Measurements from ENCODE around the gene ZBTB7C. TPM values are rescaled to one million over a fixed set of nuclear protein-coding genes. Genes with fewer than 3 reads are reported as not detected.

Gene ZBTB7C
- total and polyA plus RNA-seq, 2 of the 8 experiments (the other 6 are each of a cell fraction or from before 2014, with no cell fraction given): 0.15 to 0.45 TPM

DNA sequence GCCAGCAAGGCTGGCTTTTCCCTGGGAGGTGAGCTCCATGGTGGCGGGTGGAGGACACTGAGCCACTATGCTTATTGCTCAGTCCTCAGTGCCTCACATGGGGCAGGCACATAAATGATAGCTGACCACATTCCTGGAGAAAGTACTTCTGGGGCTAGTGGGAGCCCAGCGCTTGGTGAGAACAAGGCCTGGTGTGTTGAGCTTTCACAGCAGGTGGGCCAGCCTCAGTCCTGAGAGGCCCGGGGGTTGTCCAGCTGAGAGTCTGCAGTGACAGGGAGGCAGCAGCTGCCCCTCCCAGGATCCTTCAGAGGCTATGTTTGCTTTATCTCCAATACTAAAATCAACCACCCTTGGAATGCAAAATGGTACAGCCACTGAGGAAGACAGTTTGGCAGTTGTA, 217.7 kb downstream of the ZBTB7C start (continued):
- TF ChIP-seq SP2 (IDR thresholded peaks at IDR 0.05; ENCODE audit: low read length): no peak
- TF ChIP-seq BACH1 (IDR thresholded peaks at IDR 0.05; ENCODE audit: low read length): no peak
